Mucosa of stomach (tissue), 1 donor: ENCODE measurements around the gene HSH2D.

Experiments used
- H3K27me3 ChIP-seq: one replicate; pipeline ENCODE4 v1.7.0; 2013; ENCODE audit warnings: mild to moderate bottlenecking, low read length; ENCODE audit not compliant: control insufficient read depth, insufficient read depth
- H3K36me3 ChIP-seq: one replicate; pipeline ENCODE4 v1.7.0; 2013; ENCODE audit warnings: low read length; ENCODE audit not compliant: control insufficient read depth, insufficient read depth
- H3K4me1 ChIP-seq: one replicate; pipeline ENCODE4 v1.7.0; 2013; ENCODE audit warnings: mild to moderate bottlenecking, low read length; ENCODE audit not compliant: control insufficient read depth, insufficient read depth
- H3K4me3 ChIP-seq: one replicate; pipeline ENCODE4 v1.7.0; 2013; ENCODE audit warnings: low read length
- H3K9ac ChIP-seq: one replicate; pipeline ENCODE4 v1.7.0; 2013; ENCODE audit warnings: mild to moderate bottlenecking, low read length, moderate library complexity
- H3K9me3 ChIP-seq: one replicate; pipeline ENCODE4 v1.7.0; 2013; ENCODE audit warnings: mild to moderate bottlenecking, low read length, moderate library complexity; ENCODE audit not compliant: control insufficient read depth
- donor health status: Pancreatic carcinoma.

The HSH2D gene

GRCh38 chr19:16203256-16204004 is 59.9 kb downstream of the HSH2D start:
- Histone ChIP-seq H3K9me3 (no peaks in the 10 kb centered on the region), H3K4me3 (no peak overlapping the region), H3K9ac (no peak overlapping the region), H3K4me1 (peaks cover 17% of the 10 kb centered on the region), H3K27me3 (no peaks in the 10 kb centered on the region), H3K36me3 (peaks cover 4% of the 10 kb centered on the region)

DNA sequence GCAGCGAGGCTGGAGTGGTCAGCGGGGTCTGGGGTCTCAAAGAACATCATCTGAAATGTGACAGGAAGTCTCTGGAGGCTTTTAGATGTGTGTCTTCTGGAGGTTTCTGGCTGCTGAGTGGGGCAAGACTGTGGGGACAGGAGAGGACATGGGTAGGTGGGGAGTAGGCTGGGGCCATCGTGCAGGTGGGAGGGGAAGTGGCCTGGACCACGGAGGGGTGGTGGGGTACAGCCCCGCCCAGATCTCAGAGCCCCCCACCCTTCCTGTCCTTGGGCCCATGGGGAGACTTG is 60.5 kb downstream of the HSH2D start:
- Histone ChIP-seq H3K4me3 (no peak overlapping the region), H3K36me3 (peaks cover 4% of the 10 kb centered on the region), H3K9me3 (no peaks in the 10 kb centered on the region), H3K4me1 (peaks cover 11% of the 10 kb centered on the region), H3K9ac (no peak overlapping the region), H3K27me3 (no peaks in the 10 kb centered on the region)

DNA sequence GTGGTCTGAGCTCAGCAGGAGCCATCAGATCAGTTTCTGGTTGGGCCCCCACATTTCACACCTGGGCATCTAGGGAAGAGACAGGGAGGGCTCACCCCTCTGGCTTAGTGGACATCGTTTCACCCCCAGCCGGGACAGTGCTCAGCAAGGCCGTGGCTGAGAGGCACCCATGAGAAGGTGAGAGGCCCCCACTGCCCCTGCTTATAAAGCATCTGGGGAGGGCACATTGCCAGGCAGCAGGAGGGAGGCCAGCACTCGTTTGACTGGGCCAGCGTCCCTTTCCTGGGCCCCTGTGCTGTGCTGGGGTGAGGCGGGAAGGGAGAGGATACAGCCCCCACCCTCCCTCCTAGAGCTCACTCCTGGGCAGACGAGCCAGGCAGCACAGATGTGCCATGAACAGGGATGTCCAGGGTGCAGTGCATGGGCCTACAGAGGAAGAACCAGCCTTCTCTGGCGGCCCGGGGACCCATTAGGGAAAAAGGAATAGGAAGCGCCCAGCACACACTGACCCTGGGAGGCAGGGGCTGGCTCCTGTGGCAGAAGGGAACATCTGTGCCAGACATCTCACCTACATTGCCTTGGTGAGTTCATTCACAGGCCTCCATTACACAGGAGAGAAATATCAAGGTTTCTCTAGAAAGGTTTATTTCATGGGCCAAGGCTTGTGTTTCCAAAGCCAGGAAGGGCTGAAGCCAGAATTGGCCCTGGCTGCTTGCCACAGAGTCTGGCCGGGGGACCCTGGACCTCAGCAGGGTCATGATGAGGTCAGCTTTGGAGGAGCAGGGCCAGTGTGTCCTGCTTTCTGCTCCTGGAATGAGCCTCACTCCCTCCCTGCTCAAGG is 61.9 kb downstream of the HSH2D start:
- Histone ChIP-seq H3K4me3 (no peak overlapping the region), H3K4me1 (no peaks in the 10 kb centered on the region), H3K36me3 (peaks cover 4% of the 10 kb centered on the region), H3K9me3 (no peaks in the 10 kb centered on the region), H3K27me3 (no peaks in the 10 kb centered on the region), H3K9ac (no peak overlapping the region)

GRCh38 chr19:16206046-16206605 is 62.6 kb downstream of the HSH2D start:
- no peak overlapping the region for H3K9ac ChIP-seq
- peaks cover 4% of the 10 kb centered on the region for H3K36me3 ChIP-seq
- no peak overlapping the region for H3K4me3 ChIP-seq
- no peaks in the 10 kb centered on the region for H3K9me3 ChIP-seq
- no peaks in the 10 kb centered on the region for H3K27me3 ChIP-seq
- no peaks in the 10 kb centered on the region for H3K4me1 ChIP-seq

DNA sequence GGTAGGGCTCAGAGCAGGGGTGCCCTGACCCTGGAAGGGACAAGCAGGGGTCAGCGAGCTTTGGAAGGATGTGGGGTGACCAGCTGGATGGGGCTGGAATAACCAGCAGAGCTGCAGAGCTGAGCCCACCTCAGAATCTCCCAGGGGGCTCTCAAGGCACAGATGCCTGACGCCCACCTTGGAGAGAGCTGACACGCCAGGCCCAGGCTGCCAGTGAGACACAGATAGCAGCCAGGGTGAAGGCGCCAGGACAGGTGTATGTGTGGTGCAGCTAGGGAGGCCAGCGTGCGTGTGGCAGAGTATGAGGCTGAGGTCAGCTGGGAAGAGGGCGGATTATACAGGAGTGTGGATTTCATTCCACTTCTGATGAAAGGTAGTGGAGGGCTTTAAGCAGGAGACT is 63.2 kb downstream of the HSH2D start:
- H3K9ac ChIP-seq: no peak overlapping the region
- H3K4me3 ChIP-seq: no peak overlapping the region
- no peaks in the 10 kb centered on the region for H3K4me1 ChIP-seq
- no peaks in the 10 kb centered on the region for H3K27me3 ChIP-seq
- no peaks in the 10 kb centered on the region for H3K9me3 ChIP-seq
- H3K36me3 ChIP-seq: peaks cover 4% of the 10 kb centered on the region

GRCh38 chr19:16207063-16207462 is 63.6 kb downstream of the HSH2D start:
- Histone ChIP-seq H3K9ac (no peak overlapping the region), H3K9me3 (no peaks in the 10 kb centered on the region), H3K4me1 (no peaks in the 10 kb centered on the region), H3K27me3 (no peaks in the 10 kb centered on the region), H3K36me3 (peaks cover 4% of the 10 kb centered on the region), H3K4me3 (no peak overlapping the region)

GRCh38 chr19:16207490-16208025 is 64.1 kb downstream of the HSH2D start:
- Histone ChIP-seq H3K4me3 (no peak overlapping the region), H3K9ac (no peak overlapping the region), H3K4me1 (no peaks in the 10 kb centered on the region), H3K36me3 (peaks cover 4% of the 10 kb centered on the region), H3K9me3 (no peaks in the 10 kb centered on the region), H3K27me3 (no peaks in the 10 kb centered on the region)
